Common myeloid progenitor, CD34-positive (primary cell): ENCODE measurements around the gene SCG3.

Experiments used
- CTCF ChIA-PET: fragments of 350-600 bp; sonication (Branson Sonifier 250); formaldehyde crosslinking; loops from one replicate; lab custom pipeline; 2021; ENCODE audit warnings: antibody characterized with exemption; lab: Charles Lee
- POLR2A ChIA-PET: fragments of 350-600 bp; sonication (Branson Sonifier 250); formaldehyde crosslinking; loops from one replicate; lab custom pipeline; 2021; ENCODE audit warnings: antibody characterized with exemption; lab: Charles Lee
- DNase-seq, 3 donors: peaks; one replicate each; pipeline versions ENCODE4 v3.0.0 to v3.0.0-alpha.2; 2013
- H3K27ac ChIP-seq, 2 experiments: 1 replicate in 1 of 2; 2 replicates in 1 of 2; pipeline ENCODE4 v1.7.0; 2013; ENCODE audit warnings: inconsistent platforms in 2 of 2, low read length in 2 of 2, mild to moderate bottlenecking in 2 of 2, low read depth in 1 of 2, moderate library complexity in 1 of 2; ENCODE audit not compliant: severe bottlenecking in 2 of 2, insufficient read depth in 1 of 2, poor library complexity in 1 of 2
- H3K27me3 ChIP-seq, 5 experiments: replicated peaks in 2 of 5; 1 replicate in 3 of 5; 2 replicates in 2 of 5; pipeline versions ENCODE4 v1.6.1 to v1.7.0; 2013; ENCODE audit warnings: low read length in 4 of 5, mild to moderate bottlenecking in 2 of 5, moderate library complexity in 2 of 5, inconsistent platforms in 1 of 5; ENCODE audit not compliant: insufficient read depth in 5 of 5, control insufficient read depth in 4 of 5
- H3K36me3 ChIP-seq, 4 experiments: 1 replicate in 2 of 4; 2 replicates in 2 of 4; pipeline versions ENCODE4 v1.6.1 to v1.7.0; 2013; ENCODE audit warnings: low read length in 3 of 4, control low read depth in 1 of 4, mild to moderate bottlenecking in 1 of 4; ENCODE audit not compliant: control insufficient read depth in 4 of 4, insufficient read depth in 4 of 4
- H3K4me1 ChIP-seq, 4 experiments: 1 replicate in 3 of 4; 2 replicates in 1 of 4; pipeline versions ENCODE4 v1.6.1 to v1.7.1; 2013; ENCODE audit warnings: low read length in 3 of 4, mild to moderate bottlenecking in 3 of 4, control low read depth in 1 of 4, inconsistent platforms in 1 of 4, moderate library complexity in 1 of 4; ENCODE audit not compliant: control insufficient read depth in 4 of 4, insufficient read depth in 4 of 4; ENCODE audit errors: control extremely low read depth in 1 of 4
- H3K4me3 ChIP-seq, 7 experiments: 1 replicate in 4 of 7; 2 replicates in 3 of 7; pipeline versions ENCODE4 v1.5.1 to v1.7.0; 2013; ENCODE audit warnings: mild to moderate bottlenecking in 7 of 7, low read length in 6 of 7, moderate library complexity in 6 of 7, inconsistent platforms in 2 of 7, low read depth in 2 of 7, control low read depth in 1 of 7; ENCODE audit not compliant: insufficient read depth in 4 of 7, control insufficient read depth in 1 of 7; ENCODE audit errors: extremely low read depth in 1 of 7
- H3K9me3 ChIP-seq, 5 experiments: 1 replicate in 4 of 5; 2 replicates in 1 of 5; pipeline versions ENCODE4 v1.6.1 to v1.7.1; 2013; ENCODE audit warnings: low read length in 4 of 5, mild to moderate bottlenecking in 2 of 5, inconsistent platforms in 1 of 5, low read depth in 1 of 5, moderate library complexity in 1 of 5; ENCODE audit not compliant: control insufficient read depth in 4 of 5, insufficient read depth in 2 of 5; ENCODE audit errors: control extremely low read depth in 1 of 5
- WGBS: methylation state at CpG from one replicate; pipeline ENCODE4 v1.1.5; 2013; ENCODE audit not compliant: insufficient coverage; 5-methylcytosine and 5-hydroxymethylcytosine counted together

SCG3 gene

GRCh38 chr15:51758645-51759044 is 77.3 kb downstream of the SCG3 start:
- ChIA-PET CTCF (interaction anchor here (0.8 to 3.9 kb wide), 4 partner anchors 14 to 403 kb away, joined by 3 to 28 read pairs (median 7); no protein-coding TSS in a partner anchor), POLR2A (no interaction called here)
- DNase-seq: no peak
- WGBS: 86% methylated on average over 1 of the region's 1 CpG
- no peak overlapping the region for H3K4me3 ChIP-seq
- H3K27ac ChIP-seq: no peak overlapping the region
- peaks cover 0 to 26% (median 17%) of the 10 kb centered on the region in 4 experiments for H3K4me1 ChIP-seq
- peaks cover 0 to 3% (median 0%) of the 10 kb centered on the region in 5 experiments for H3K9me3 ChIP-seq
- H3K36me3 ChIP-seq: peaks cover 0 to 2% (median 0%) of the 10 kb centered on the region in 4 experiments
- peaks cover 0 to 1% (median 0%) of the 10 kb centered on the region in 5 experiments for H3K27me3 ChIP-seq

- Histone ChIP-seq H3K36me3 (peaks cover 0 to 2% (median 0%) of the 10 kb centered on the region in 4 experiments), H3K4me3 (no peak overlapping the region), H3K27ac (no peak overlapping the region), H3K4me1 (peaks cover 0 to 20% (median 16%) of the 10 kb centered on the region in 4 experiments), H3K9me3 (peaks cover 0 to 3% (median 0%) of the 10 kb centered on the region in 5 experiments), H3K27me3 (peaks cover 0 to 1% (median 0%) of the 10 kb centered on the region in 5 experiments)
- 90% methylated on average over 2 of the region's 3 CpGs for WGBS
- ChIA-PET CTCF (no interaction called here), POLR2A (no interaction called here)
- no peak for DNase-seq
Measured at GRCh38 chr15:51759557-51760070, 78.3 kb downstream of the SCG3 start.

- peaks cover 0 to 1% (median 0%) of the 10 kb centered on the region in 5 experiments for H3K27me3 ChIP-seq
- H3K27ac ChIP-seq: no peak overlapping the region
- ChIA-PET CTCF (interaction anchor here (1.8 to 2.9 kb wide), 2 partner anchors 15 to 111 kb away, joined by 6 to 11 read pairs; no protein-coding TSS in a partner anchor), POLR2A (no interaction called here)
- no peak overlapping the region for H3K4me3 ChIP-seq
- H3K4me1 ChIP-seq: peaks cover 0 to 11% (median 10%) of the 10 kb centered on the region in 4 experiments
- DNase-seq: no peak
- WGBS: 16% methylated on average over 2 of the region's 3 CpGs
- H3K9me3 ChIP-seq: peaks cover 0 to 3% (median 0%) of the 10 kb centered on the region in 5 experiments
- H3K36me3 ChIP-seq: no peaks in the 10 kb centered on the region
Measured at GRCh38 chr15:51760805-51761204, 79.5 kb downstream of the SCG3 start.

- ChIA-PET POLR2A (no interaction called here), CTCF (interaction anchor here (1.1 to 3.5 kb wide), 3 partner anchors 11 to 116 kb away, joined by 3 to 17 read pairs (median 5); no protein-coding TSS in a partner anchor)
- 100% methylated on average over 6 of the region's 7 CpGs for WGBS
- Histone ChIP-seq H3K4me1 (peaks cover 0 to 7% (median 7%) of the 10 kb centered on the region in 4 experiments), H3K9me3 (no peaks in the 10 kb centered on the region), H3K36me3 (peaks cover 4 to 21% (median 13%) of the 10 kb centered on the region in 4 experiments), H3K27ac (no peak overlapping the region), H3K4me3 (no peak overlapping the region), H3K27me3 (no peaks in the 10 kb centered on the region)
- DNase-seq: no peak
Measured at GRCh38 chr15:51765751-51766150, 84.4 kb downstream of the SCG3 start.

- POLR2A ChIA-PET: no interaction called here
- CTCF ChIA-PET: interaction anchor here (1.1 to 3.5 kb wide), 4 partner anchors 9 to 117 kb away, joined by 3 to 17 read pairs (median 5); no protein-coding TSS in a partner anchor
- no peak overlapping the region for H3K27ac ChIP-seq
- DNase-seq: no peak
- H3K4me3 ChIP-seq: no peak overlapping the region
- H3K36me3 ChIP-seq: peaks cover 4 to 21% (median 13%) of the 10 kb centered on the region in 4 experiments
- H3K9me3 ChIP-seq: no peaks in the 10 kb centered on the region
- H3K27me3 ChIP-seq: no peaks in the 10 kb centered on the region
- peaks cover 0 to 7% (median 7%) of the 10 kb centered on the region in 4 experiments for H3K4me1 ChIP-seq
- no CpG with 5 or more reads among the region's 1 CpG for WGBS
Measured at GRCh38 chr15:51766341-51766740, 85.0 kb downstream of the SCG3 start.

GRCh38 chr15:51768018-51768417 is 86.7 kb downstream of the SCG3 start:
- CTCF ChIA-PET: interaction anchor here (1.2 to 1.6 kb wide), 3 partner anchors 9 to 118 kb away, joined by 6 to 8 read pairs (median 7); no protein-coding TSS in a partner anchor
- peak in 1 of 3 donors; percentile 44 for DNase-seq
- WGBS: 100% methylated on average over 1 of the region's 9 CpGs

More at GRCh38 chr15:51768018-51768417, 86.7 kb downstream of the SCG3 start:
- Histone ChIP-seq H3K36me3 (peaks cover 4 to 26% (median 14%) of the 10 kb centered on the region in 4 experiments), H3K27ac (no peak overlapping the region), H3K4me1 (peaks cover 0 to 7% (median 7%) of the 10 kb centered on the region in 4 experiments), H3K4me3 (no peak overlapping the region), H3K9me3 (no peaks in the 10 kb centered on the region), H3K27me3 (no peaks in the 10 kb centered on the region)
- POLR2A ChIA-PET: no interaction called here
